ENCODE results near the gene HTR3A.

The HTR3A gene

DNA sequence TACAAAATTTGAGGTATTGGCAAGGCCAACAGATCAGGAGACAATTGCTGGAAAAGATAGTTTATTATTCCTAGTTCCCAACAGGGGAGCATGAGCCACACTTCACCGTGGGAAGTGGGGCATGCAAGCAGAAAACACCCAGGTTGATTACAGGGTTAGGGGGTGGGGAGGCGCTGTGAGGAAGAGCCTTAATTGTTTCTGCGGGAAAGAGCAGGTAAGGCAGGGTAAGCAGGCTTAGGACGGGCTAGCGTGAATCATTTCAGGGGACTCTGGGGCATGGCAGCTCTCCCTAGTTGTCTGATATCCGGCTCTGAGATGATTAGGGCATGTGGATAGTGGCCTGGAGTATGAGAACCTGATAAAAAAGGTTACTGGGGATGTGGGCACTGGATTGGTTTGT, 20.7 kb upstream of the HTR3A start:
- TF ChIP-seq ZNF274 (IDR thresholded peaks at IDR 0.05; ENCODE audit: low read depth, low read length): no peak
- H3K4me3 ChIP-seq (ENCODE audit: low read length): no peak overlapping the region

DNA sequence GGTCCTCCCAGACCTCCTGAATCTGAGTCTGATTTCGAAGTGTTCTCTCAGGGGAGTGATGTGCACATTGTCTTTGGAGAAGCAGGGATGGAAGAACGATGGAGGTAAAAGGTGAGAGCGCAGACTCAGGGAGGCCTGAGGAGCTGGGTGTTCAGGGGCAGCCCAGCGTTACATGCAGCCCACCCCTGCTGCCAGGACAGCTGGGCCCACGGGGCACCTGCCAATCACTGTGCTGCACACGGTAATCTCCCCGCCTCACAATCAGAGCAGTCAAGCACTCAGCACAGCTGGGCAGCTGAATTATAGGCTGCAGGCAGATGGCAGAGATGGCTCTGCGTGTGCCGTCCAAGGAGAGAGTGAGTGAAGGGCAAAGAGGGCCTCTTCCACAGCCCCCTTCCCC, 17.9 kb upstream of the HTR3A start:
- TF ChIP-seq ZNF274 (IDR thresholded peaks at IDR 0.05; ENCODE audit: low read depth, low read length): no peak
- H3K4me3 ChIP-seq (ENCODE audit: low read length): no peak overlapping the region

DNA sequence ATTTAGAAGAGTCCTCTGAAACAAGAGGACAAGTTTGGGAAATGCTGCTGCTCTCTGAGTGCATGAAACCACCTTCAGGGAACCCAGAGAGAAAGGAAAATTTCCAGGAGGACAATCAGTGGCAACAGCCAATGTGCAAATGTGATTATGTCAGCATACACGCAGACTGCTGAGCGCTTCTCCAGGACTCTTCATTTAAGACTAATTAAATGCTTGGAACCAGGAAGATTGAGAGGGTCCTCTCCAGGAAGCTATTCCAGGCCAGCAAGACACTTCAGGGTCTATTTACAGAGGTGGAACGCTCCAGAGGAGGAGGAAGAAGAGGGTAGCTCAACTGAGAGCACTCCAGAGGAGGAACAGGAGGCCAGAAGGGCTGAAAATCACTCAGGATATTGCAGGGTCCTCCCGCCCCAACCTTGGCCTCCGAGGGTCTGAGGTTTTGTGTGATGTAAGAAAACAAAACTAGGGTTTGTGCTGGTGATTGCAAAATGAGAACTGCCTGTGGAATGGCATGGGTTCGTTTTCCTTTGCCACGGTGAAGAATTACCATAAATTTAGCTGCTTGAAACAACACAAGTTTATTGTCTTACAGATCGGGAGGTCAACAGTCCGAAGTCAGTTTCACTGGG, 14.1 kb upstream of the HTR3A start:
- TF ChIP-seq ZNF274 (IDR thresholded peaks at IDR 0.05; ENCODE audit: low read depth, low read length): no peak
- no peak overlapping the region for H3K4me3 ChIP-seq (ENCODE audit: low read length)

DNA sequence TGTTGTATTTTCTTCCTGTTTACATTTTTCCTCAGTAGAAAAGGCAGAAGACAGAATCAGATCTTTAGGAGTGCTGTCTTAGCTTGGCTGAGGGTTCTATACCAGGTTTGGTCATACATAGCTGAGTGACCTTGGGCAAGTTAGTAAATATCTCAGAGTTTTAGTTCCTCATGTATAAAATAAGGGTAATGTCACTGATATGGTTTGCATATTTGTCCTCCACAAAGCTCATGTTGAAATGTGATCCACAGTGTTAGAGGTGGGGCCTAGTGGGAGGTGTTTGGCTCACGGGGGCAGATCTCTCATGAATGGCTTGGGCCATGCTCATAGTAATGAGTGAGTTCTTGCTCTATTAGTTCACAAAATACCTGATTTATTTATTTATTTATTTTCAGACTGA, 7.5 kb upstream of the HTR3A start:
- H3K4me3 ChIP-seq (ENCODE audit: low read length): no peak overlapping the region
- no peak for TF ChIP-seq ZNF274 (IDR thresholded peaks at IDR 0.05; ENCODE audit: low read depth, low read length)

DNA sequence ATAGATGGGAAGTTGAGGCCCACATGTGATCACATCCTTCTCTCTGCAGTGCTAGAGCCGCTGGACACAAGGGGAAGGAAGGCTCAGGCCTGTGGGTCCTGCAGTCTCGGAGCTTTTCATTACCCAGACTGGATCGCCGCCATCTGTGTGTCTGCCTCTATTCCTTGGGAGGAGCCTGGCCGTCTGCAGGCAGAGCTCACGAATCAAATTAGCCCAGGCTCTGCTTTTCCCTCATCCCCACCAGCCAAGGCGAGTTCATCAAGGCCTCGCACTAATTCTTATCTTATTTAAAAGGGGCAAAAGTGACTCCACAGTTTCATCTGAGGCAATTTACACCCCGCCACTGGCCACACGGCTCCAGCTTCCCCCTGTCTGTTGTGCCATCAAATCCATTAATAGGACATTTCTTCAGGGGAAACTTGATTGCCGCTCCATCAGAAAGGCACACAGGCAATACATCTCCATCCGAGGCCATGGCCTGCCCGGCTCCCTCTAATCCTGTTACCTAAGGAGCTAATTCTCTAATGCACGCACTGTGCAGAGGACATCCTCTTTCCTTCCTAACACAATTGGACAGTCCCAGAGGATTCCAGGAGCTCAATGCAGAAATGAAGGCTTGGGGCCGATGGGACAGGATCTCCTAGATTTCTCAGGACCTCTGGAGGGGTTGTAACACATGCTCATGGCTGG, 3.3 kb upstream of the HTR3A start:
- H3K4me3 ChIP-seq (ENCODE audit: low read length): no peak overlapping the region
- TF ChIP-seq ZNF274 (IDR thresholded peaks at IDR 0.05; ENCODE audit: low read depth, low read length): no peak

DNA sequence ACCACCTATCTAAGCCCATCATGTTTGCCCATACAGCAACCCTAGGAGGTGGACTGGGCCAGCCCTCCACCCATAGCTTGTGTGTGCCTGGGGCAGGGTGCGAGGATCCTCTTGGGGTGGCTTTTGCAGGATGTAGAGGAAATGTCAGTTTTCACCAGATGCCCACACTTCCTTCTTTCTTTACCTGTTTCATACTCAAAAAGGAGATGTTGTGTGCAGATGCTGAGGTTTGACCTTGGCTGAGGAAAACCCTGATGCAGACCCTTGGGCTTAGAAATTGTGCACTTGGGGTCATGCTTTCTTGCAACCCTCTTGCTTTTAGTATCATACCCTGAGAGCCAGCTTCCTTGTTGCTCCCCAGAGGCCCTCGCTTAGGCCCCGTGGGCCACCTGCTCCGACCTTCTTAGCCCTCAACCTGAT, 2.2 kb downstream of the HTR3A start:
- no peak for TF ChIP-seq ZNF274 (IDR thresholded peaks at IDR 0.05; ENCODE audit: low read depth, low read length)

DNA sequence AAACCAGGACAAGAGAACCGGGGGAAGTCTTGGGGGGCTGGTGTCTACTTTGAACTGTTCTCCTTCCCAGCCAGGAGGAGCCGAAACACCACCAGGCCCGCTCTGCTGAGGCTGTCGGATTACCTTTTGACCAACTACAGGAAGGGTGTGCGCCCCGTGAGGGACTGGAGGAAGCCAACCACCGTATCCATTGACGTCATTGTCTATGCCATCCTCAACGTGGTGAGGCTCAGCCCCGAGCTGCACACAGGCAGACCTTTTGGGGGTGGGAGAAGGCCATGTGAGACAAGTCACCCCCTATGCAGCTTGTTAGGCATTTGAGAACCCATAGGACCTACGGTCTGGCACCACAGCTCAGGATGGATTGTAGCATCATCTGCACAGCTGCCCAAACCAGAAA, 2.8 kb downstream of the HTR3A start:
- no peak for TF ChIP-seq ZNF274 (IDR thresholded peaks at IDR 0.05; ENCODE audit: low read depth, low read length)
- H3K4me3 ChIP-seq (ENCODE audit: low read length): no peak overlapping the region

More for the DNA sequence above, 2.2 kb downstream of the HTR3A start:
- no peak overlapping the region for H3K4me3 ChIP-seq (ENCODE audit: low read length)

DNA sequence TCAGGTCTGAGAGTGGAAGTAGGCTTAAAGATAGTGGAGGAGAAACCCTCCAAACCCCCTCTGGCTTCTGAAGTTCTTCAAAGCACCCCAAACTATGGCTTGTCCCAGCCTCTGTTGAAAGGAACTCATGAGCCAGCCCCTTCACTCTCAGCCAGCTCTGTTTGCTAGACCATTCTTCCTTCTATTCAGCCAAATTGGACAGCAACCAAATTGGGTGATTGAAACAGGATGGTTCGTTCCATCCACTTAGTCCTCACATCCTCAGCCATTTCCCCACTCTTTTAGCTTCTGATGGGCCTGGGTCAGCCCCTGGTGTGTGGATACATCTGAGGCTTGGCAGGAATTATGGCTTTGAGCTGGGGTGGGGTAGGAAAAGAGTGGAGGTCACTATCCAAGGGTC, 4.5 kb downstream of the HTR3A start:
- H3K4me3 ChIP-seq (ENCODE audit: low read length): no peak overlapping the region
- TF ChIP-seq ZNF274 (IDR thresholded peaks at IDR 0.05; ENCODE audit: low read depth, low read length): no peak

DNA sequence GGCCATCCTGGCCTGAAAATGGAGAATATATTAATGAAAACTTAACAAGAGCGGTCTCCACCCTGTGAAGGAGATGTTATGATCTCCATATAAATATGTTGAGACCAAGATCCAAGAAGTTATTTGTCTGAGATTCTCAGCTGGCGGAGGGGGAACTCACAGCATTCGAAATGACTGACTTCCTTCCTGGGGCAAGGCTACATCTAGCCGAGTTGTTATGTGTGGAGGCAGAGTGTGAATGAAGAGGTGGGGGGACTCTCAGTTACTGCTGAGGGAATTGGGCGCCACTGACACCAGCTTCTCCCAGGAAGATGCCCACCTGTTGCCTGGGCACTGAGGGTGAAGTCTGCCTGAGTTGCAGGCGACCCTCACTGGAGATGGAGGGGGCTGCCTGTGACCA, 5.9 kb downstream of the HTR3A start:
- no peak for TF ChIP-seq ZNF274 (IDR thresholded peaks at IDR 0.05; ENCODE audit: low read depth, low read length)

DNA sequence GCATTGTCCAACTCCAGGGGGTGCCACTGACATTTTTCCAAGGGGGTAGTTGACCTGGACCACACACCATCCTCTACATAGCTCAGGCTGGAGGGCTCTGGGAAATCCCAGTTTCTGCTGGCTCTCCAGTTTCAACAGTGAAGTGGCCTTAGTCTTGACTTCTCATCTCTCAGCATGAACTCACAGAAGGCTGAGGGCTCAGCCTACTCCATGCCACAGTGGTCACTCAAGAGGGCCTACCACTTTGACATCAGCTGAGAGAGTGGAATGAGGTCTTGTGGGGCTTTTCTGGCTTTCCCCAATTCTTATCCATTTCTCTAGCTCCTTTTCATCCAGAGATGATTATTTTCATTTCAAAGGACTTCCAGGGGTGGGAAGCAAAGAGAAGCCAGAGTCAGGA, 7.4 kb downstream of the HTR3A start:
- no peak for TF ChIP-seq ZNF274 (IDR thresholded peaks at IDR 0.05; ENCODE audit: low read depth, low read length)
- no peak overlapping the region for H3K4me3 ChIP-seq (ENCODE audit: low read length)

More for the DNA sequence above, 5.9 kb downstream of the HTR3A start:
- H3K4me3 ChIP-seq (ENCODE audit: low read length): no peak overlapping the region

DNA sequence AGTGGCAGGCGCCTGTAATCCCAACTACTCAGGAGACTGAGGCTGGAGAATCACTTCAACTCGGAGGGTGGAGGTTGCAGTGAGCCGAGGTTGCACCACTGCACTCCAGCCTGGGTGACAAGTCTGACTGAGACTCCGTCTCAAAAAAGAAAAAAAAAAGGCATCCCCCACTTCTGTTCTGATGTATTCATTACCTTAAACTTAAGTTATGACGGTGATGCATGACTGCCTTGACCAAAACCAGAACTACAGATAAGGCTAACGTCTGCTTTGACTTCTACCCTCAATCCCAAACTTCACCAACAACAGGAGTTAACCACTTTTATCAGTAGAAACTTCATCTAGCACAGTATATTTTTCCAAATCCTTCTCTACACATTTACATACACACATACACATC, 9.9 kb downstream of the HTR3A start:
- no peak for TF ChIP-seq ZNF274 (IDR thresholded peaks at IDR 0.05; ENCODE audit: low read depth, low read length)
- no peak overlapping the region for H3K4me3 ChIP-seq (ENCODE audit: low read length)

DNA sequence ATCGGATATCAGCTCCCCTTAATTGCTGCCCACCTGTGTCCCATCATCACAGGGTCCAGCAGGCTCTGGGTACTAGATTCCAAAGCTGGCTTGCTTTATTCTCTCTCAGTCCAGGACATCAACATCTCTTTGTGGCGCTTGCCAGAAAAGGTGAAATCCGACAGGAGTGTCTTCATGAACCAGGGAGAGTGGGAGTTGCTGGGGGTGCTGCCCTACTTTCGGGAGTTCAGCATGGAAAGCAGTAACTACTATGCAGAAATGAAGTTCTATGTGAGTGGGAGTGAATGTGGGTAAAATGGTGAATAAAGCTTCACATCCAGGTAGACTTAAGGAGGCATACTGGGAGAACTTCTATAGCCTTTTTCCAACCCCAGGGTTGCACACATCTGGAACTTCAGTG, 11.0 kb downstream of the HTR3A start:
- no peak for TF ChIP-seq ZNF274 (IDR thresholded peaks at IDR 0.05; ENCODE audit: low read depth, low read length)
- H3K4me3 ChIP-seq (ENCODE audit: low read length): no peak overlapping the region

DNA sequence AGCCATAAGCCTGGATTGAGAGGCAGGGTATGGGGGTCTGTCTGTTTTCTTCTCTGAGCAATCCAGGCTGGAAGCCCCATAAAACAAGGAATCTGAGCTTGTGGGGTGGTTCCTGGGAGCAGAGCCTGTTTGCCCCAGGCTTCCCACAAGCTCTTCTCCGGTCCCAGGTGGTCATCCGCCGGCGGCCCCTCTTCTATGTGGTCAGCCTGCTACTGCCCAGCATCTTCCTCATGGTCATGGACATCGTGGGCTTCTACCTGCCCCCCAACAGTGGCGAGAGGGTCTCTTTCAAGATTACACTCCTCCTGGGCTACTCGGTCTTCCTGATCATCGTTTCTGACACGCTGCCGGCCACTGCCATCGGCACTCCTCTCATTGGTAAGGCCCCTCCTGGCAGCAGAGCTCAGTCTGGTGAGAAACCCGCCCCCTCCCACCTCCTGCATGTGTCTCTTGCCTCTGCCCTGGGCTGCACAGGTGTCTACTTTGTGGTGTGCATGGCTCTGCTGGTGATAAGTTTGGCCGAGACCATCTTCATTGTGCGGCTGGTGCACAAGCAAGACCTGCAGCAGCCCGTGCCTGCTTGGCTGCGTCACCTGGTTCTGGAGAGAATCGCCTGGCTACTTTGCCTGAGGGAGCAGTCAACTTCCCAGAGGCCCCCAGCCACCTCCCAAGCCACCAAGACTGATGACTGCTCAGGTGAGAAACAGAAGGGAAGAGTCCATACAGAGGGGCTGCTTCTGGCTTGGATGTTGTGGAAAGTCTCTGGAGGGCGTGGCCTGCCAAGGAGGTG, 11.6 kb downstream of the HTR3A start:
- H3K4me3 ChIP-seq (ENCODE audit: low read length): no peak overlapping the region
- TF ChIP-seq ZNF274 (IDR thresholded peaks at IDR 0.05; ENCODE audit: low read depth, low read length): no peak

DNA sequence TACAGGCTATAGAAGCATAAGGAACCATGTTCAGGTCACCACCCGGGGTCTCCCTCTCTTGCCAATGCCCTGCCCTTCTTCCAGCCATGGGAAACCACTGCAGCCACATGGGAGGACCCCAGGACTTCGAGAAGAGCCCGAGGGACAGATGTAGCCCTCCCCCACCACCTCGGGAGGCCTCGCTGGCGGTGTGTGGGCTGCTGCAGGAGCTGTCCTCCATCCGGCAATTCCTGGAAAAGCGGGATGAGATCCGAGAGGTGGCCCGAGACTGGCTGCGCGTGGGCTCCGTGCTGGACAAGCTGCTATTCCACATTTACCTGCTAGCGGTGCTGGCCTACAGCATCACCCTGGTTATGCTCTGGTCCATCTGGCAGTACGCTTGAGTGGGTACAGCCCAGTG, 14.5 kb downstream of the HTR3A start:
- TF ChIP-seq ZNF274 (IDR thresholded peaks at IDR 0.05; ENCODE audit: low read depth, low read length): no peak

DNA sequence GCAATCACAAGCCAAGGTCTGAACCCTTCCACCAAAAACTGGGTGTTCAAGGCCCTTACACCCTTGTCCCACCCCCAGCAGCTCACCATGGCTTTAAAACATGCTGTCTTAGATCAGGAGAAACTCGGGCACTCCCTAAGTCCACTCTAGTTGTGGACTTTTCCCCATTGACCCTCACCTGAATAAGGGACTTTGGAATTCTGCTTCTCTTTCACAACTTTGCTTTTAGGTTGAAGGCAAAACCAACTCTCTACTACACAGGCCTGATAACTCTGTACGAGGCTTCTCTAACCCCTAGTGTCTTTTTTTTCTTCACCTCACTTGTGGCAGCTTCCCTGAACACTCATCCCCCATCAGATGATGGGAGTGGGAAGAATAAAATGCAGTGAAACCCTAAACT, 15.0 kb downstream of the HTR3A start:
- H3K4me3 ChIP-seq (ENCODE audit: low read length): no peak overlapping the region
- no peak for TF ChIP-seq ZNF274 (IDR thresholded peaks at IDR 0.05; ENCODE audit: low read depth, low read length)

More for the DNA sequence above, 14.5 kb downstream of the HTR3A start:
- H3K4me3 ChIP-seq (ENCODE audit: low read length): no peak overlapping the region
